Lower lobe of right lung (tissue), 2 donors: ENCODE data around the gene BCAT1. TPM values are rescaled to one million over a fixed set of nuclear protein-coding genes. Genes with fewer than 3 reads are reported as not detected.

Source experiments
- ATAC-seq, 2 donors: fragments of 200-7000 bp; cut with Tn5 transposase; one replicate each; pipeline ENCODE4 v1.9.1; 2020 to 2022; ENCODE audit warnings: mild to moderate bottlenecking in 2 of 2, moderate library complexity in 2 of 2
- DNase-seq: peaks from one replicate; pipeline ENCODE4 v3.0.0-alpha.2; 2020
- H3K27ac ChIP-seq: fragments of 200-600 bp; one replicate; pipeline ENCODE4 v1.8.0; 2022
- H3K27me3 ChIP-seq: fragments of 200-600 bp; one replicate; pipeline ENCODE4 v1.8.0; 2022; ENCODE audit warnings: low read depth
- H3K36me3 ChIP-seq: fragments of 200-600 bp; one replicate; pipeline ENCODE4 v1.8.0; 2022; ENCODE audit warnings: mild to moderate bottlenecking
- H3K4me1 ChIP-seq: fragments of 200-600 bp; one replicate; pipeline ENCODE4 v1.8.0; 2022
- H3K4me3 ChIP-seq: fragments of 200-600 bp; one replicate; pipeline ENCODE4 v1.8.0; 2022; ENCODE audit warnings: mild to moderate bottlenecking
- H3K9me3 ChIP-seq: fragments of 200-600 bp; one replicate; pipeline ENCODE4 v1.8.0; 2022
- CTCF ChIP-seq: fragments of 200-600 bp; IDR thresholded peaks from one replicate; pipeline ENCODE4 v1.8.0; 2022; ENCODE audit warnings: antibody characterized with exemption, mild to moderate bottlenecking
- intact Hi-C: fragments of 100-400 bp; cut with DNase I; formaldehyde crosslinking; loops from one replicate; pipeline ENCODE4 v1.11.0; 2022
- total RNA-seq: library from RNA; stranded (reverse); fragmentation: NEBNext Ultra II Directional; extraction: Animal tissue kit (Norgen Biotek cat#: 25700); gene quantifications from one replicate; pipeline ENCODE4 v1.2.1, GENCODE V29; 2021
- donor health status: DM: no; HTN: yes; CAD: no; lungs with severe emphysema.

The BCAT1 gene
- total RNA-seq, 1 donor from 2014 or later, result 50.6 TPM

DNA sequence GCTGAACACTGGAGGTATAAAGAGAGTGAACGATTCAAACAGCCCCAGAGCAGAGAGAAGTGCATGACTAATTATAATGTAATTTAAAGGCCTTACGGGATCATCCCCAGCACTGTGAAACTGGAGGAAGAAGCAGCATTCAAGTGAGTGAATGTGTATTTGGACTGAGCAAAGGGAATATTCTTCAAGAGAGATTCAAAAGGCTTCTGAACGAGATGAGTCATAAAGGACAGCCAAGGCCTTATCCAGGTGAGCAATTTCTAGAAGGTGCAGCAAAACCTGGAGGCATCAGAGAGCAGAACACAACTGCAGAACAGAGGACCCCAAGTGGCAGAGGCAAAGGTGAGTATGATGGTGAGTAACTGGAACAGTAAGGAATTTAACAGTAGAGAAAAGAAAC lies 127.2 kb downstream of the BCAT1 start:
- Histone ChIP-seq H3K27me3 (no peaks in the 10 kb centered on the region), H3K4me1 (no peaks in the 10 kb centered on the region), H3K36me3 (no peaks in the 10 kb centered on the region), H3K4me3 (no peak overlapping the region), H3K27ac (no peak overlapping the region), H3K9me3 (no peaks in the 10 kb centered on the region)
- DNase-seq (no peak), ATAC-seq (peak; percentile 35 to 48)
- intact Hi-C loops, result no loop called here
- TF ChIP-seq CTCF, result no peak

DNA sequence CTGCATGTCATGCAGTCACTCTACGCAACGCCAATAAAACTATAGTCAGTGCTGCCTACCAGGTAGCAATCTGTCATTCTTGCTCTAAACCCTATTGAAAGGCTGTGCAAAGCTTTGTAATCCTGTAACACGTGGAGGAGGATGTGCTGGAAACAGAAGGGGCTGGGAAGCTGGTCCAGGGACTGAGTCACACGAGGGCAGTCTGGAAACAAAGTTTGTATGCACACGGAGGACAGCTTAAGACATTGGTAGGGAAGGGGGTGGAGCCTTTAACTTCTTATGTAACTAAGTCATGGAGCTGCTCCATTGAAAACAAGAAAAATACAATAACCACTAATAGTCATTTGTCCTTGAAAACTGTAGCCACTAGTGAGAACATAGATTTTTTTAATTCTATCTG lies 128.0 kb downstream of the BCAT1 start:
- H3K27ac ChIP-seq, result no peak overlapping the region
- TF ChIP-seq CTCF, result no peak

GRCh38 chr12:24818351-24818750 lies 130.6 kb downstream of the BCAT1 start:
- H3K4me3 ChIP-seq, result no peak overlapping the region
- no peak for DNase-seq
- intact Hi-C loops, result no loop called here
- no peak overlapping the region for H3K27ac ChIP-seq
- no peak for ATAC-seq
- H3K4me1 ChIP-seq, result no peaks in the 10 kb centered on the region
- no peaks in the 10 kb centered on the region for H3K27me3 ChIP-seq
- no peaks in the 10 kb centered on the region for H3K36me3 ChIP-seq
- no peaks in the 10 kb centered on the region for H3K9me3 ChIP-seq
- no peak for TF ChIP-seq CTCF

More for the DNA sequence above, 128.0 kb downstream of the BCAT1 start:
- ATAC-seq (no peak), DNase-seq (no peak)
- intact Hi-C loops, result no loop called here
- Histone ChIP-seq H3K9me3 (no peaks in the 10 kb centered on the region), H3K4me3 (no peak overlapping the region), H3K36me3 (no peaks in the 10 kb centered on the region), H3K4me1 (no peaks in the 10 kb centered on the region), H3K27me3 (no peaks in the 10 kb centered on the region)

GRCh38 chr12:24815114-24815423 lies 133.8 kb downstream of the BCAT1 start:
- Histone ChIP-seq H3K27ac (peak overlapping the region; percentile 20), H3K4me1 (no peaks in the 10 kb centered on the region), H3K9me3 (no peaks in the 10 kb centered on the region), H3K36me3 (no peaks in the 10 kb centered on the region), H3K27me3 (no peaks in the 10 kb centered on the region), H3K4me3 (peak overlapping the region; percentile 26)
- ATAC-seq (peak in 1 of 2 donors; percentile 6), DNase-seq (no peak)
- intact Hi-C loops, result no loop called here
- no peak for TF ChIP-seq CTCF

DNA sequence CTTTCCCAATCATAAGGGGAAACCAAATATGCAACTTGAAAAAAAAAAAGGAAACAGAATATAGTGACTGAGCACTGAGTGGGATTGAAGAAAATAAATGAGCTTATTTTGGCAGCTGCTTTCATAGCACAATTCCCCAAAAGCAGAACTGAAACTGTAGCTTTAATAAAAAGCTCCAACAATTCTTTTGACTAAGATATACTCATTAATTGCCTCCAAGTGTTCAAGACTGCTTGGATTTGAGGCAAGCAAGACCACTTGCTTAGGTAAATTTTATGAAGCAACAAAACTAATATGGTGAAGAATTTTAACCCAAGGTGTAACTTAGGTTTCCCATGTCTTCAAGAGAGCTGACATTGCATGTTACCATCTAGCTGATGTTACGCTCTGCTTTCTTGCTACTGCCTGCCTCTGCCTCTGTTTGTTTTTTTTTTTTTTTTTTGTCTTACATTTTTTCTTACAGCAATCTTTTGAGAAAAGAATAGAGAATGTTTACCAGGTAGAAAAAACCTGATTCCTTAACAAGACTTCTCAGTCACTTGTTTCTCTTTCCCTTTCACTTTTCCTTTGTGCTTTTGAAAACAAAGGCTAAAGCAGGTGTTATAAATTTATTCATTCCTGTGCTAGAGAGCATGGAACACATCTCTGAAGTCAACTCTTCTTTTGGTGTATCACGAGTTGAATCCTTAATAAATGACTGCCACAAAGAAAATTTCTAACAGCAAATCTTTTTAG lies 134.4 kb downstream of the BCAT1 start:
- Histone ChIP-seq H3K9me3 (no peaks in the 10 kb centered on the region), H3K4me1 (no peaks in the 10 kb centered on the region), H3K27me3 (no peaks in the 10 kb centered on the region), H3K27ac (peak overlapping the region; percentile 20), H3K36me3 (no peaks in the 10 kb centered on the region), H3K4me3 (peak overlapping the region; percentile 26)
- no peak for TF ChIP-seq CTCF
- DNase-seq (no peak), ATAC-seq (peak; percentile 27 to 60)
- intact Hi-C loops, result no loop called here
